A549 (cell line): Measurements from ENCODE around the gene KLHL1.

Experiments
- JUNB ChIP-seq: fragments of >200 bp; sonication (Bioruptor Twin); formaldehyde crosslinking; IDR thresholded peaks from 2 replicates; pipeline ENCODE4 v1.6.1; 2016
- MAFK ChIP-seq: fragments of 450-650 bp; IDR thresholded peaks from 2 replicates; pipeline ENCODE4 v1.6.1; 2014; ENCODE audit not compliant: partially characterized antibody
- TF ChIP-seq, protein P1 (sequence below): fragments of >200 bp; sonication (Bioruptor Twin); formaldehyde crosslinking; IDR thresholded peaks from 3 replicates; pipeline ENCODE4 v1.5.1; 2016

DNA sequence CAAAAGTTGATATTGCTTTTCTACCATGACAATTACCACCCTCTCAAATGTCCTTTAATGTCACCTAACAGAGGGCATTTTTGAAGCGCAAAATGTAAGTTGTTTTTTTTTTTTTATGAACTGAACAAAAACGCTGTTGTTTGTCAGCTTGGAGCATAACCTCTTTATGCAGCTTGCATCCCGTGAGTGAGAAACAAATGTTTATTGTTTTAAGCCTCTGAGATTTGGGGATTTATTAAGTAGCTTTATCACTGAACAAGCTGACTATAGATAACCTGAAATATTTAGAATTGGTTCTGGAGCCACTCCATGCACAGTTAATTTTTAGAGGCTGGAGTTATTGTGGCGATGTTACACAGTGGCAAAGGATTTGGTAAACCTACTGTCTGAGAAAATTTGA lies 80.7 kb downstream of the KLHL1 start:
- TF ChIP-seq, protein P1, sequence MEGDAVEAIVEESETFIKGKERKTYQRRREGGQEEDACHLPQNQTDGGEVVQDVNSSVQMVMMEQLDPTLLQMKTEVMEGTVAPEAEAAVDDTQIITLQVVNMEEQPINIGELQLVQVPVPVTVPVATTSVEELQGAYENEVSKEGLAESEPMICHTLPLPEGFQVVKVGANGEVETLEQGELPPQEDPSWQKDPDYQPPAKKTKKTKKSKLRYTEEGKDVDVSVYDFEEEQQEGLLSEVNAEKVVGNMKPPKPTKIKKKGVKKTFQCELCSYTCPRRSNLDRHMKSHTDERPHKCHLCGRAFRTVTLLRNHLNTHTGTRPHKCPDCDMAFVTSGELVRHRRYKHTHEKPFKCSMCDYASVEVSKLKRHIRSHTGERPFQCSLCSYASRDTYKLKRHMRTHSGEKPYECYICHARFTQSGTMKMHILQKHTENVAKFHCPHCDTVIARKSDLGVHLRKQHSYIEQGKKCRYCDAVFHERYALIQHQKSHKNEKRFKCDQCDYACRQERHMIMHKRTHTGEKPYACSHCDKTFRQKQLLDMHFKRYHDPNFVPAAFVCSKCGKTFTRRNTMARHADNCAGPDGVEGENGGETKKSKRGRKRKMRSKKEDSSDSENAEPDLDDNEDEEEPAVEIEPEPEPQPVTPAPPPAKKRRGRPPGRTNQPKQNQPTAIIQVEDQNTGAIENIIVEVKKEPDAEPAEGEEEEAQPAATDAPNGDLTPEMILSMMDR: no peak
- no peak for TF ChIP-seq MAFK
- no peak for TF ChIP-seq JUNB
